HG03342 (cell line): ENCODE measurements around the gene PBX3.

Experiments
- ATAC-seq: cut with Tn5 transposase; IDR thresholded peaks from one replicate; pipeline ENCODE4 v1.9.1; 2021; ENCODE audit warnings: mild to moderate bottlenecking, moderate library complexity; ENCODE audit not compliant: unreplicated experiment

The PBX3 gene

GRCh38 chr9:125969462-125969861, 222.3 kb downstream of the PBX3 start:
- no peak for ATAC-seq

GRCh38 chr9:125969868-125970267, 222.7 kb downstream of the PBX3 start:
- ATAC-seq, result no peak

DNA sequence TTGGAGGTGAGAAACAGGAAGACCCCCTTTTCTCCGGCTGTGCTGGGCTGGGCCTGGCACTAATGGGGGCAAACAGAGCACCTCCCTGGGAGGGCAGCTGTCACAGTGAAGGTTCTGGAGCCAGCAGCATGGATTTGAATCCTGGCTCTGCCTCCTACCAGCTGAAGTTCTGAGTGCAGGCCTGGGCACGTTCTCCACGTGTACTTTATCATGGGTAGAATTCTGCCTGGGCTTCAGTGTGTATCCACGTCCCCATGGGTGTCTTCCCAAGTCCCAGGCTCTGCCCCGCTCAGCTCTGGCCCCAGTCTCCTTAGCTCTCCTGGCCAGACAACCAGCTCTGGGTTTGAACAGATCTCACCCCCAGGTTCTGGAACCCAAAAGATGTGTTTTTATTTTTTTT, 223.2 kb downstream of the PBX3 start:
- ATAC-seq, result no peak

GRCh38 chr9:125971050-125971449, 223.9 kb downstream of the PBX3 start:
- no peak for ATAC-seq

DNA sequence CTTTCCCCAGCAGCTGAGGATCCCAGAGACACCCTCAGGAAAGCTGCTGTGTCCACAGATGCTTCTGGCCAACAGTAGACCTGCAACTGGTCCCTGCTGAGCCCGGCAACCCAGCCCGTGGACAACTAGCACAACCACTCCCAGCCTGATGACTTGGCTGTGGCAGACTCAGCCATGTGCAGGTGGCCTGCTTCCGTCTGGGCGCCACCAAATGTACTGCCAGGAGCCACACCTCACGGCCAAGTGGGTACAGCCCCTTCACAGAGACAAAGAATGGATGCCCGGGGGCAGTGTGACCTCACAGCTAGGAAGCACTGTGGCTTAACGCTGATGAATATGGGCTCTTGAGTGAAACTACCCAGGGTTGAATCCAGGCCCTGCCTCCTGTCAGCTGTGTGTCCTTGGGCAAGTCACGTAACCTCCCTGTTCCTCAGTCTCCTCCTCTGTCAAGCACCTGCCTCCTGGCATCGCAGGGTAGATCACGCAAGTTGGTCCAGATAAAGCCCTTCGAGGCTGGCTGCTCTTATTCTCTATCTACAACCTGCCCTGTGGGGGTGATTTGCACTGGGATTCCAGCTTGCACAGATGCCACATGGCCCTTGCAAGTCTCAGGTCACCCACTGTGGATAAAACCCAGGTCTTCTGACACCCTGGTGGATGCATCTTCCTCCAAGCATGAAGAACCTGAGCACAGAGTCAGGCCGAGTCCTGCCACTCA, 225.0 kb downstream of the PBX3 start:
- no peak for ATAC-seq

DNA sequence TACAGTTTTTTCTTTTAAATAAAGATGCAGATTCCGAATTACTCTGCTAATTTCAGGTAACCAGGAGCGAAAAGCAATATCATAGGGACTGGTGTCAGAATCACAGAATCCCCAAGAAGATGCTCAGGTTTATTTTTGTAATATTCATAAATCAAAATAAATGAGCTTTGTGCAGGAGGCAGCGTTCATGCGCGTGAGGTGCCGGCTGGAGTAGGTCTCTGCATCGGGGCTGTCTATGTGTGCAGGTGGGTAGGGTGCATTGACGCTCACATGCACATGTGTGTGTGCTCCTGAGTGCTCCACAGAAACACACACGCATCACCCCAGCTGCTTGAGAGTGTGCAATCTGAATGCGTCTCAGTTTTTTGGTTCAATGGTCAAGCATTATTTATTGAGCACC, 226.4 kb downstream of the PBX3 start:
- ATAC-seq, result no peak

- no peak for ATAC-seq
Observed at GRCh38 chr9:125974705-125975104, 227.5 kb downstream of the PBX3 start.

DNA sequence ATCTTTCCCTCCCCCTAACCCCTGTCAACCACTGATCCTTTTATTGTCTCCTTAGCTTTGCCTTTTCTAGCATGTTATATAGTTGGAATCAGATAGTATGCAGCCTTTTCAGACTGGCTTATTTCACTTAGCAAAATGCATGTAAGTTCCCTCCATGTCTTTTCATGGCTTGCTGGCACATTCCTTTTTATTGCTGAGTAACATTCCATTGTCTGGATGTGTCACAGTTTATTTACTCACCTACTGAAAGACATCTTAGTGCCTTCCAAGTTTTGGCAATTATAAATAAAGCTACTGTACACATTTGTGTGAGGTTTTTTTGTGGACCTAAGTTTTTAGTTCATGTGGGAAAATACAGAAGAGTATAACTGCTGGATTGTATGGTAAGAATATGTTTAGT, 230.1 kb downstream of the PBX3 start:
- ATAC-seq, result no peak

GRCh38 chr9:125979383-125979782, 232.2 kb downstream of the PBX3 start:
- no peak for ATAC-seq

DNA sequence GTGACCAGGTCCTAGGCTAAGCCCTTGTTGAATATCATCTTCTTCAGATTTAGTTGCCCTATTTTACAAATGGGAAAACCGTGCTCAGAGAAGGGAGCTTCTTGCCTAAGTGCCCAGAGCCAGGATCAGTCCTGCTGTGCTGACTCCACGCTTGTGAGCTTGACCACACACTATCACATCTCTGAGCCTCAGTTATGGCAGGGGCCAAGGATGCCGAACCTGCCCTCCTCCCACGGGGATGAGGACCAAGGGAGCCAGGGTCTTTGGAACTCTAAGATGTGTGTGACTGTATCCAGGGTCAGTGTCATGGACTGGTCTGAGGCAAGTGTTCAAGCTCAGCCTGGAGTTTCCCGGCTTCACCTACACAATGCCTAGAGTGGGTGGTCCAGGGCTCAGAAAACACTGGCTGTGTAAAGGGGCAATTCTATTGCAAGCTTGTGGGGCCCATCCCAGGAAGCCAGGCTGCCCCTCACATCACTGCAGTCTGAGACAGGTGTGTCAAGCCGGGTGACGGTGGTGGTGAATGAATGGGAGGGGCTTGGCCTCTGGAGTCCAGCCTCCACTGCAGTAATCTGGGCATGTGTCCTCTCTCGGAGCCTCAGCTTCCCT, 235.7 kb downstream of the PBX3 start:
- ATAC-seq, result no peak

GRCh38 chr9:125983681-125984080, 236.5 kb downstream of the PBX3 start:
- no peak for ATAC-seq

DNA sequence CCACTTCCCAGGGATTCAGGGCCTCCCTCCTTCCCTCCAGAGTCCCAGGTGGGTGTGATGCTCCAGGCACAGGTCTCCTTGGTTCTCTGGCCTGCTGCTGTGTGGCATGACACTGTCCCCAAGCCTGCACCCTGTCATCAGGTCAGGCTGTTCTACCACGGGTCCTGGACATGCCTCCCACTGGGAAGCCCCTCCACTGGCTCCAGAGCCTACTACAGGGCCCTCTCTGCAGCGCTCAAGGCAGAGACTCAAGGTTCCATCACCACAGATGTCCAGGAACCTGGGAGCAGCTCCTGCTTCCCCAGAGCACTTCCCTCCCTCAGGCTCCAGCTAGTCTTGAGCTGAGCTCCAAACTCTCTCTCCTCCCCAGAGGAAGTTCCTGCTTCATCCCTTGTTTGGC, 237.3 kb downstream of the PBX3 start:
- no peak for ATAC-seq

GRCh38 chr9:125985142-125985997, 238.2 kb downstream of the PBX3 start:
- ATAC-seq, result no peak

DNA sequence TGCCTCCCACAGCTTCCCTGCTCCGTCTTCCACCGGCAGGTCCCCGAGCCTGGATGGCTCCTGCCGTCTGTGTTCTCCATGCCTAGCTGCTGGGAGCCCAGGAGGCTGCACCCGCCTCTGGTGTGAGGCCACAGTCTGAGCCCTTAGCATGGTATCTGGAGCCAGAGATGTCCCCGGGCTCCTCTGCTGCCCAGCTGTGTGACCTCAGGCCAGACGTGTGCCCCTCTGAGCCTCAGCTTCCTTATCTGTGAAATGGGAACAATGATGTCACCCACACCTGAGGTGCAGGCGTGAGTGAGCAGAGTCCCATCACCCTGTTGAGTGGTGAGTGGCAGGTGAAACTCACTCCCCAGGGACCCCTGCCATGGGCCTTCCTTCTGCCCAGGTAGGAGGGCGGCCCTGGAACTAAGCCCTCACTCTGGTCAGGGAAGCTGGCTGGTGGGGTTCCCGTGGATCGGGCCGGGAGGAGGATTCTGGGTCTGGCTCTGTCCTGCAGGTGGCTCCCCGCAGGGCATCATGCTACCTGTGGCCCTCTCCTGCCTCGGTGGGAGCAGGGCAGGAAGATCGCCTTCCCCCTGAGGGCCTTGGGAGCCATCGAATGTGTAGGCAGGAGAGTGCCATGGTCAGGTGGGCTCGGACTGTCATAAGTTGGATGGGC, 239.0 kb downstream of the PBX3 start:
- ATAC-seq, result no peak

DNA sequence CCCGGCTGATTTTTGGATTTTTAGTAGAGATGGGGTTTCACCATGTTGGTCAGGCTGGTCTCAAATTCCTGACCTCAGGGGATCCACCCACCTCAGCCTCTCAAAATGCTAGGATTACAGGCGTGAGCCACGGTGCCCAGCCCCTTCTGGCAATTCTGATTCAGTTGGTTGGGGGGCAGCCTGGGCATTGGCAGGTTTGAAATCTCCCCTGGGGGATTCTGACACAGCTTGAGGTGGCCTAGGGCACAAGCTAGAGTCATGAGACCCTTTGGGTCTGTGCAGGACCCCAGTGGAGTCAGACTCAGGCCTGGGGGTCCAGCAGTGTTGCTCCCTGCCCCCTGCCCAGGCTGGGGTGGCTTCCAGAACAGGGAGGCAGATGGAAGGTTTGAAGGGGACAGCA, 239.8 kb downstream of the PBX3 start:
- no peak for ATAC-seq

- ATAC-seq, result no peak
Observed at GRCh38 chr9:125987420-125987819, 240.2 kb downstream of the PBX3 start.

DNA sequence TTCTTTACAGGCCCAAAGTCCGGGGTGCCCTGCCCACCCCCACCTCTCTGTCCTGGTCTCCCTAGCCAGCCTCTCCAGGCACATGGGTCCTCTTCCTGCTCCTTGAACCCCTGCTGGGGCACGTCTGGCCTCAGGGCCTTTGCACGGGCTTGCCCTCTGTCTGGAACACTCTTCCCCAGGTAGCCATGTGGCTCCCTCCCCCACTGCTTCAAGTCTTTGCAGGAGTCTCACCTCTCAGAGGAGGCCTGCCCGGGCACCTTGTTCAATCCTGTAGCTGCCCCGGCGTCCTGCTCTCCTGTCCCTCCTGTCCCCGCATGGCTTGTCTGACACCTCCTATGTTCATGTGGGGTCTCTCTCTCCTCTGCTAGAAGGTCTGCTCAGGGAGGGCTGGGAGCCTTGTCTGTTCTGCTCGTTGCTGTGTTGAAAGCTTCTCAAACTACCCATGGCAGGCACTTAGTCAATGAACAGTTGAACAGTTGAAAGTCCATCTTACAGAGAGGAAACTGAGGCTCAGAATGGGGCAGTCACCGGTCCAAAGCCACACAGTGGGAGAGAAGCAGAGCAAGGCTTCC, 241.4 kb downstream of the PBX3 start:
- ATAC-seq, result no peak

- no peak for ATAC-seq
Observed at GRCh38 chr9:125989090-125989501, 241.9 kb downstream of the PBX3 start.

DNA sequence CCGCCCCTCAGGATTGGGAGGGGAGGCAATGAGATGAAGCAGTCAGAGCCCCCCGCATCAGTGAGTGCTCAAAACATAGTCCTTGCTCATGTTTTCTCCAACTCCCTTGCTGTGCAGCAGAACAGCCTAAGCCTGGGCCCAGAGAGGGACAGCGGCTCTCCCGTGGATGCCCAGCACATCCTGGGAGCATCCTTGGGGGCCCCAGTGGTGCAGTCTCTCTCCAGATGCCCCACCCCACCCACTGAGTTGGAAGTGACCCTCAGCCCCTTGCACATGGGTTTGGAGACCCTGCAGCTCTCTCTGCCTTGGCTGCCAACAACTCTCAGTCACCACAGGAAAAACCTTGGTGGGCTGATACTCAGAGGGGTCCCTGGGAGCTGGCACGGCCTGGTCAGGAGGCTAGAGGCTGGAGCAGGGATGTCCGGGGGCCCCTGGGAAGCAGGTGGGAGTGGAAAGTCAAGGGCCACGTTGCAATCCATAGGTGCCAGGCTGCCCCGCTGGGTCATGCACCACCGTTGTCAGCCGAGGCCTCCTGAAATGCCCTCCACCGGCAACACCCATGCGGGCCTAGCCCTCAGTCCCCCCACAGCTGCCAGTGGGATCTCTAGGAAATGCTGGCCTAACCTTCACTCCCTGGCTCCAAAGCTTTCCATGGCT, 242.5 kb downstream of the PBX3 start:
- ATAC-seq, result no peak

DNA sequence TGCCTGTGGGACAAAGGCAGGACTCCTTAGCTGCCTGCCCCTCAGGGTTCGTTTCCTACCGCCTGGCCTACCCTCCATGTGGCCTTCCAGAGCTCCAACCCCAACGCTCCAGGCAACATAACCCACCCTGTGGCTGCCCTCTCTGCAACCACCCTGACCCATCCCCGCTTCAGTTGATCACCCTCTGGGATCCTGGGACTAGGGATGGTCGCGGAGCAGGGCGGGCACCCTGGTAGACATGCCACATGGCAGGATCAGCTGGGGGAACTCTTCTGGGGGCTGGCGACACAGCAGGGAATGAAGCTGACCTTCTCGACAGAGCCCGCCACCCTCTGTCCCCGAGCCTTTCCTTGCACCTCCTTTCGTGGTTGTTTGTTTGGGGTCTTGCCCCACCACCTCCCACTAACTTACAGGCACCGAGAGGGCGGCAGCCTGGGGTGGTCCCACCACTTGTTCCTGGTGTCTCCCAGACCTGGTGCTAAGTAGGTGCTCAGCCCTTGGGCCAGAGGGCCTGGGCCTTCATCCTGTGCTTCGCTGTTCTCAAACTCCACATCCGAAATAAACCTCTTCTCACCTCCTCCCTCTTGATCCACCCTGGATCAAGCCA, 243.1 kb downstream of the PBX3 start:
- ATAC-seq, result no peak
